GM21576 (cell line): Measurements from ENCODE around the gene ZNF396.

Experiments
- ATAC-seq: cut with Tn5 transposase; IDR thresholded peaks from one replicate; pipeline ENCODE4 v1.9.1; 2021; ENCODE audit warnings: mild to moderate bottlenecking, moderate library complexity; ENCODE audit not compliant: unreplicated experiment

ZNF396 gene

GRCh38 chr18:35386600-35387100 is 9.5 kb upstream of the ZNF396 start:
- peak; percentile 65 for ATAC-seq

- ATAC-seq, result no peak
Measured at GRCh38 chr18:35383136-35383535, 6.0 kb upstream of the ZNF396 start.

- no peak for ATAC-seq
Measured at GRCh38 chr18:35379421-35379820, 2.3 kb upstream of the ZNF396 start.

- ATAC-seq, result no peak
Measured at GRCh38 chr18:35378574-35378896, 1.4 kb upstream of the ZNF396 start.

GRCh38 chr18:35377875-35378573 is 887 bp upstream of the ZNF396 start:
- no peak for ATAC-seq

- peak; percentile 61 for ATAC-seq
Measured at GRCh38 chr18:35376393-35376741, 770 bp downstream of the ZNF396 start.

GRCh38 chr18:35374708-35375107 is 2.4 kb downstream of the ZNF396 start:
- no peak for ATAC-seq

GRCh38 chr18:35371412-35372195 is 5.5 kb downstream of the ZNF396 start:
- ATAC-seq, result no peak

GRCh38 chr18:35369126-35369525 is 8.0 kb downstream of the ZNF396 start:
- no peak for ATAC-seq

- no peak for ATAC-seq
Measured at GRCh38 chr18:35368595-35368994, 8.5 kb downstream of the ZNF396 start.

- ATAC-seq, result no peak
Measured at GRCh38 chr18:35362531-35362930, 14.6 kb downstream of the ZNF396 start.

- no peak for ATAC-seq
Measured at GRCh38 chr18:35361570-35362321, 15.4 kb downstream of the ZNF396 start.

GRCh38 chr18:35355140-35355618 is 22.0 kb downstream of the ZNF396 start:
- ATAC-seq, result peak; percentile 100

GRCh38 chr18:35352778-35353177 is 24.4 kb downstream of the ZNF396 start:
- ATAC-seq, result no peak

GRCh38 chr18:35352283-35352682 is 24.9 kb downstream of the ZNF396 start:
- no peak for ATAC-seq

GRCh38 chr18:35348001-35348400 is 29.1 kb downstream of the ZNF396 start:
- ATAC-seq, result no peak

- no peak for ATAC-seq
Measured at GRCh38 chr18:35345950-35346349, 31.2 kb downstream of the ZNF396 start.

- ATAC-seq, result peak; percentile 38
Measured at GRCh38 chr18:35345460-35345921, 31.6 kb downstream of the ZNF396 start.

GRCh38 chr18:35344736-35345459 is 32.2 kb downstream of the ZNF396 start:
- no peak for ATAC-seq

- ATAC-seq, result peak; percentile 92
Measured at GRCh38 chr18:35343936-35344735, 33.0 kb downstream of the ZNF396 start, which contains the start of gene ZNF24. ZNF24 (minus strand) TSS chr18:35344420; CDS start chr18:35340650, 3,770 bp downstream.
